ENCODE data around the gene PRKCZ. TPM values are rescaled to one million over a fixed set of nuclear protein-coding genes. Genes with fewer than 3 reads are reported as not detected.
"Not testable (repeated sequence)": the region's sequence is repeated elsewhere in the genome, so short reads cannot be mapped to it uniquely, and the experiment has no call there.

PRKCZ gene
- total RNA-seq, 2 donors from 2014 or later, result 9.6 to 10.9 TPM

DNA sequence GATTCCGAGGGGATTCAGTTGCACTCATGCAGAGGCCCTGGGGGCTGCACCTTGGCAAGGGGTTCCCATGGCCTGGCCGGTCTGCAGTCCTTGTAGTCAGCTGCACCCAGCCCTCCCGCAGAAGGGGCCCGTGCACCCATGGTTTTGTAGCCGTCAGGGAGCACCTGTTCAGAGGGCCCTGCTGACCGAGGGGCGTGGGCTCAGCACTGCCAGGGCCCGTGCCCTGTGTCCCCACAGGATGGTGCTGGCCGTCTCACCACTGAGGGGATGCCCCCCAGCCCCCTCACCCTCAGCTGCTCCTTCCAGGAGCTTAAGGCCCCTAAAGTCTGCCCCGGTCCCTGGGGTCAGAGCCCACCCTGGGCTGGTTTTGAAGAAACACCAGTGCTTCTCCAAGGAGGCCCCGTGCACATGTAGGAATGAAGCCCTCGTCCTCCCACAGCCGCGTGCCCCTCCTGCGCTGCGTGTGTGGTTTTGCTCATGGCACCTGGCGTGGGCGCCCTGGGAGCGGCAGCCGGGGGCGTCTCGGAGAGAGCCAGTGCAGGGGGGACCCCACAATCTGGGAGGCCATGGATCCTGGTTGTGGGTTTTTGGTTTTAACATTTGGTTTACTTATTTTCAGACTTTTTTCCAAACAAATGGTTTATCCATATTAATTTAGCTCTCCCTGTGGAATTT is 40.1 kb downstream of the PRKCZ start:
- Histone ChIP-seq H3K27ac (no peak overlapping the region), H3K9me3 (no peaks in the 10 kb centered on the region), H3K4me3 (no peak overlapping the region), H3K4me1 (no peaks in the 10 kb centered on the region), H3K27me3 (no peaks in the 10 kb centered on the region), H3K36me3 (replicated peaks in 1 of 2; ENCODE audit: insufficient read depth in 1 of 2, low read depth in 2 of 2) (no peaks in the 10 kb centered on the region)
- TF ChIP-seq, protein P1, sequence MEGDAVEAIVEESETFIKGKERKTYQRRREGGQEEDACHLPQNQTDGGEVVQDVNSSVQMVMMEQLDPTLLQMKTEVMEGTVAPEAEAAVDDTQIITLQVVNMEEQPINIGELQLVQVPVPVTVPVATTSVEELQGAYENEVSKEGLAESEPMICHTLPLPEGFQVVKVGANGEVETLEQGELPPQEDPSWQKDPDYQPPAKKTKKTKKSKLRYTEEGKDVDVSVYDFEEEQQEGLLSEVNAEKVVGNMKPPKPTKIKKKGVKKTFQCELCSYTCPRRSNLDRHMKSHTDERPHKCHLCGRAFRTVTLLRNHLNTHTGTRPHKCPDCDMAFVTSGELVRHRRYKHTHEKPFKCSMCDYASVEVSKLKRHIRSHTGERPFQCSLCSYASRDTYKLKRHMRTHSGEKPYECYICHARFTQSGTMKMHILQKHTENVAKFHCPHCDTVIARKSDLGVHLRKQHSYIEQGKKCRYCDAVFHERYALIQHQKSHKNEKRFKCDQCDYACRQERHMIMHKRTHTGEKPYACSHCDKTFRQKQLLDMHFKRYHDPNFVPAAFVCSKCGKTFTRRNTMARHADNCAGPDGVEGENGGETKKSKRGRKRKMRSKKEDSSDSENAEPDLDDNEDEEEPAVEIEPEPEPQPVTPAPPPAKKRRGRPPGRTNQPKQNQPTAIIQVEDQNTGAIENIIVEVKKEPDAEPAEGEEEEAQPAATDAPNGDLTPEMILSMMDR (IDR thresholded peaks at IDR 0.05), result no peak
- TF ChIP-seq POLR2A (IDR thresholded peaks at IDR 0.05), result no peak
- intact Hi-C loops (cut with DNase I), result no loop called here
- ATAC-seq (no peak), DNase-seq (no peak)
- 94 to 96% methylated on average over 9 to 22 of the region's 22 CpGs for WGBS, 2 donors

DNA sequence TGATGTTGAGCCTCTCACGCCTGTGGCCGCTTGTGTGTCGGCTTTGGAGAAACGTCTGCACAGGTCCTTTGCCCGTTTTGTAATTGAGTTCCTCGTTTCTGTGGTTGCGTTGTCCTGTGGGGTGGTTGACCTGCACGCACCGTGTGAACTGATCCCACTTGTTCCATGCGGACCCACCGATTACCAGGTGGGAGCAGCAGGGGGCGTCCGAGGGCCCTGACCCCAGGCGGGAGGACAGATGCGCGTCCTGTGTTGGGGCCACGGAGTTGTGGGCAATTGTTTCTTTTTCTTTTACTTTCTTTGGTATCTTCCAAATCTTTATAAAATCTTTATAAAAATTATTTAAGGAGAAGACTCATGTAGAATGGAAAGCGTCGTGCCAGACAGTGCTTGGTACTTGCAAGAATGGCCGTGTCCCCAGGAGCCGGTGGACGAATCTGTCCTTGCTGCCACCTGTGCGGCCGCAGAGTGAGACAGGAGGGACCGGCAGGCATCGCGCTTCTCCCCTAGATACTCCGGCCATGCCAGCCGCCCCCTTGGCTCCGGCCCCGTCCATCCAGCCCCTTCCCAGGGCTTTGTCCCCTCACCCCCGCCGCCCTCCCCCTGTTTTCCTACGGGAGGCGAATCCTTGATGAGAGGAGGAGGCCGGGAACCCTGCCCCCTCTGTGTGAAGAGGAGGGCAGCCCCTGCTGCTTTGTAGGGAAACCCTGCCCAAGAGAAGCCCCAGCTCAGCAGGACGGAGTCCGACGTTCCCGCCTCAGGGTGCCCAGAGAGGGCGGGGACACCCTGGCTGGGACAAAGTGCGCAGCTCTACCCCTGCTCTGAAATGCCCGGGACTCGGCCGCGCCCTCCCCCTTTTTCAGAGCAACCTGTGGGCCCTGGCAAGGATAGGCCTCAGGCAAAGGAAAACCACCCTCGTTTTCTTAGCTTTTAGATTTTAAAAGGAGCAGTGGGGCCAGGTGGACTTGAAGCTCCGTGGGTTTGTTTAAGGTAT is 41.7 kb downstream of the PRKCZ start:
- H3K36me3 ChIP-seq (replicated peaks in 1 of 2; ENCODE audit: insufficient read depth in 1 of 2, low read depth in 2 of 2), result no peaks in the 10 kb centered on the region
- ATAC-seq (no peak), DNase-seq (peak in 3 of 4 donors; percentile 30 to 44 (median 35))
- WGBS, 2 donors, result 64 to 82% methylated on average over 36 to 48 of the region's 48 CpGs
- intact Hi-C loops (cut with DNase I), result no loop called here
- H3K27ac ChIP-seq, result no peak overlapping the region
- no peaks in the 10 kb centered on the region for H3K27me3 ChIP-seq
- H3K4me1 ChIP-seq, result no peaks in the 10 kb centered on the region
- no peaks in the 10 kb centered on the region for H3K9me3 ChIP-seq
- H3K4me3 ChIP-seq, result no peak overlapping the region
- TF ChIP-seq, protein P1 (IDR thresholded peaks at IDR 0.05), result peak in 4 of 7 experiments; percentile 31 to 55 (median 33)
- TF ChIP-seq POLR2A (IDR thresholded peaks at IDR 0.05), result no peak

DNA sequence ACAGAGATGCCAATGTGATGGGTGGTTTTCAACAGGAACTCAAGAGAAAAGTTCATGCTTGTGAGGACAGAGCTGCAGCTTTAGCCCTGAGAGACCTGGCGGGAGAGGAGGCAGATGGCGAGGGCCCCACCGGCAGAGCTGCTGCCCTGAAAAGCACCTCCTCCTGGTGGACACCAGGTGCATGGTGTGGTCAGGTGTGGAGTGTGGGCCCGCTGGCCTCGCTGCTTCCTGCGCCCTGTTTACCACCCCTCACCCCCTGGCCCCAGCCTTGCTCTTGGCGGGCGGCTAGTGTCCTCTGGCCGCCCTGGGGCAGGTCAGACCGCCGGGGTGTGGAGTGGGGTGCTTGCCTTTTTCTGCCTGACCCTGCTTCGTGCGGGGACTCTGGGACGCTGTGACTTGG is 42.8 kb downstream of the PRKCZ start:
- intact Hi-C loops (cut with DNase I), result no loop called here
- DNase-seq (no peak), ATAC-seq (no peak)
- Histone ChIP-seq H3K27me3 (no peaks in the 10 kb centered on the region), H3K36me3 (replicated peaks in 1 of 2; ENCODE audit: insufficient read depth in 1 of 2, low read depth in 2 of 2) (no peaks in the 10 kb centered on the region), H3K9me3 (peaks cover 0 to 7% (median 0%) of the 10 kb centered on the region in 3 donors), H3K4me1 (no peaks in the 10 kb centered on the region), H3K4me3 (no peak overlapping the region), H3K27ac (no peak overlapping the region)
- no peak for TF ChIP-seq POLR2A (IDR thresholded peaks at IDR 0.05)
- TF ChIP-seq, protein P1 (IDR thresholded peaks at IDR 0.05), result no peak
- 87 to 89% methylated on average over 6 to 12 of the region's 14 CpGs for WGBS, 2 donors

DNA sequence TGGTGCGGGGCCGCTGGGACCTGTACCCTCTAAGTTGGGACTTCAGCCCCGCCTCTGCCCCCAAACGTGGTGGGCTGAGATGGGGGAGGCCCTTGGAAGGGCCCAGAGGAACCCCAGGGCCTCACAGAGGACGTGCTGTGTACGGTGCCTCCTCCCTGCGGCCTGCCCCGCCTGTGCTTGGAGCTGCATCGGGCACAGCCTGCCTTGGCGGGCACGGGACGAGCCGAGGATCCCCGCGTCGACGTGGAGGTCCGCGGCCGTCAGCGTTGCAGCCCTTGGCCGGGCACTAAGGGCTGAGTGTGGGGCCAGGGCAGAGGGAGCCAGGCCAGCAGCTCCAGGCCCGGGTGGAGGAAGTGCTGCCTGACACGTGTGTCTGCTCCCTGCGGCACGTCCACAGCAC is 43.4 kb downstream of the PRKCZ start:
- no peak overlapping the region for H3K4me3 ChIP-seq
- DNase-seq, result no peak
- 83 to 96% methylated on average over 7 to 19 of the region's 26 CpGs for WGBS, 2 donors
- H3K27ac ChIP-seq, result no peak overlapping the region
- peaks cover 0 to 7% (median 0%) of the 10 kb centered on the region in 3 donors for H3K9me3 ChIP-seq
- no peaks in the 10 kb centered on the region for H3K4me1 ChIP-seq
- TF ChIP-seq, protein P1 (IDR thresholded peaks at IDR 0.05), result no peak
- TF ChIP-seq POLR2A (IDR thresholded peaks at IDR 0.05), result no peak
- H3K36me3 ChIP-seq (replicated peaks in 1 of 2; ENCODE audit: insufficient read depth in 1 of 2, low read depth in 2 of 2), result no peaks in the 10 kb centered on the region
- H3K27me3 ChIP-seq, result no peaks in the 10 kb centered on the region
- intact Hi-C loops (cut with DNase I), result no loop called here
- ATAC-seq, result no peak

DNA sequence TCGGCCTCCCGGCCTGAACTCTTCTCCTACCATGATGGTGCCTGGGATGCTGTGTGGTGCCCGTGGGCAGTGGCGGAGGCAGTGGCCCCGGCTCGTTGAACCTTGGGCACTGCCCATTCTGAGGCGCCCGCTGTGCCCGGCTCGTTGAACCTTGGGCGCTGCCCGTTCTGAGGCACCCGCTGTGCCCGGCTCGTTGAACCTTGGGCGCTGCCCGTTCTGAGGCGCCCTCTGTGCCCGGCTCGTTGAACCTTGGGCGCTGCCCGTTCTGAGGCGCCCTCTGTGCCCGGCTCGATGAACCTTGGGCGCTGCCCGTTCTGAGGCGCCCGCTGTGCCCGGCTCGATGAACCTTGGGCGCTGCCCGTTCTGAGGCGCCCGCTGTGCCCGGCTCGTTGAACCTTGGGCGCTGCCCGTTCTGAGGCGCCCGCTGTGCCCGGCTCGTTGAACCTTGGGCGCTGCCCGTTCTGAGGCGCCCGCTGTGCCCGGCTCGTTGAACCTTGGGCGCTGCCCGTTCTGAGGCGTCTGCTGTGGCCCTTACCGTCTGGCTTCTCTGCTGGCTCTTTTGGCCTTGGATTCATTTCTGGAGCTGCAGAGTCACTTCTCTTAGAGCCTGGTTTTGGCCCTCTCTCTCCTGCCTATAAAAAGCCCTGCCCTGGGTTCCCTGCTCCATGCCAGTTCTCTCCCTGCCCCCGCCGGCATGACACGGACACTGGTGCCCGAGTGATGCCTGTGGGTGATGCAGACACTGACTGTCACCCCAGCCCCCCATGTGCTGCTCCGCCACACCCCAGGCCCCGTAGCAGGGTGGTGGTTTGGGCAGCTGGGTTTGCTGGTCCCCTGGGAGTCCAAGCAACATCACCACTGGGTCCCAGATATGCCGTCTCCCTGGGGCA is 44.3 kb downstream of the PRKCZ start:
- H3K4me3 ChIP-seq; H3K36me3 ChIP-seq (replicated peaks in 1 of 2; ENCODE audit: insufficient read depth in 1 of 2, low read depth in 2 of 2); ATAC-seq; intact Hi-C loops (cut with DNase I); H3K9me3 ChIP-seq; DNase-seq; H3K27ac ChIP-seq; H3K27me3 ChIP-seq; H3K4me1 ChIP-seq: not testable (repeated sequence)
- WGBS, 2 donors, result 94 to 95% methylated on average over 22 to 58 of the region's 60 CpGs
